H9 (cell line): ENCODE data around the gene GPR107. TPM values are rescaled to one million over a fixed set of nuclear protein-coding genes. Genes with fewer than 3 reads are reported as not detected.

Experiments used
- DNase-seq: peaks from one replicate; pipeline ENCODE4 v3.0.0-alpha.2; 2017
- H2AFZ ChIP-seq: one replicate; pipeline ENCODE4 v1.6.1; 2013; ENCODE audit warnings: mild to moderate bottlenecking, low read length, control low read depth, moderate library complexity
- H2AK5ac ChIP-seq: 2 replicates; pipeline ENCODE4 v1.6.1; 2013; ENCODE audit warnings: low read length, control low read depth, mixed read lengths; ENCODE audit not compliant: insufficient read length
- H2BK120ac ChIP-seq: one replicate; pipeline ENCODE4 v1.6.1; 2013; ENCODE audit warnings: low read depth, mild to moderate bottlenecking, low read length, control low read depth, inconsistent platforms; ENCODE audit not compliant: poor library complexity, severe bottlenecking
- H2BK12ac ChIP-seq: 2 replicates; pipeline ENCODE4 v1.6.1; 2013; ENCODE audit warnings: low read length, control low read depth, mixed read lengths, low read depth; ENCODE audit not compliant: insufficient read length
- H2BK15ac ChIP-seq: 2 replicates; pipeline ENCODE4 v1.6.1; 2013; ENCODE audit warnings: low read depth, low read length, control low read depth
- H2BK20ac ChIP-seq: one replicate; pipeline ENCODE4 v1.6.1; 2013; ENCODE audit warnings: low read depth, mild to moderate bottlenecking, low read length, control low read depth, inconsistent platforms; ENCODE audit not compliant: poor library complexity, severe bottlenecking
- H2BK5ac ChIP-seq: 2 replicates; pipeline ENCODE4 v1.6.1; 2013; ENCODE audit warnings: low read length, control low read depth, mixed read lengths; ENCODE audit not compliant: insufficient read length
- H3K14ac ChIP-seq: 2 replicates; pipeline ENCODE4 v1.6.1; 2013; ENCODE audit warnings: low read length, control low read depth; ENCODE audit not compliant: insufficient read depth
- H3K18ac ChIP-seq: 2 replicates; pipeline ENCODE4 v1.6.1; 2013; ENCODE audit warnings: low read depth, mild to moderate bottlenecking, mixed read lengths, low read length, control low read depth; ENCODE audit not compliant: insufficient read length
- H3K23ac ChIP-seq: 2 replicates; pipeline ENCODE4 v1.6.1; 2013; ENCODE audit warnings: low read length, control low read depth, mixed read lengths, low read depth; ENCODE audit not compliant: insufficient read length
- H3K23me2 ChIP-seq: 2 replicates; pipeline ENCODE4 v1.6.1; 2013; ENCODE audit warnings: low read depth, mild to moderate bottlenecking, mixed read lengths, low read length, control low read depth; ENCODE audit not compliant: insufficient read length, poor library complexity, severe bottlenecking
- H3K27ac ChIP-seq: 2 replicates; pipeline ENCODE4 v1.5.1; 2013; ENCODE audit warnings: low read length, control low read depth, mixed read lengths, low read depth; ENCODE audit not compliant: insufficient read length
- H3K27me3 ChIP-seq: 2 replicates; pipeline ENCODE4 v1.6.1; 2013; ENCODE audit warnings: low read length, control low read depth, inconsistent platforms; ENCODE audit not compliant: insufficient read depth
- H3K4ac ChIP-seq: 2 replicates; pipeline ENCODE4 v1.6.1; 2013; ENCODE audit warnings: low read depth, mild to moderate bottlenecking, control low read depth, inconsistent platforms, low read length, moderate library complexity
- H3K4me1 ChIP-seq: 2 replicates; pipeline ENCODE4 v1.6.1; 2013; ENCODE audit warnings: low read length, control low read depth, inconsistent platforms; ENCODE audit not compliant: insufficient read depth
- H3K4me2 ChIP-seq: 2 replicates; pipeline ENCODE4 v1.6.1; 2013; ENCODE audit warnings: low read length, control low read depth, mixed read lengths; ENCODE audit not compliant: insufficient read length, insufficient read depth
- H3K56ac ChIP-seq: 2 replicates; pipeline ENCODE4 v1.6.1; 2013; ENCODE audit warnings: low read depth, mild to moderate bottlenecking, mixed read lengths, low read length, control low read depth; ENCODE audit not compliant: insufficient read length
- H3K79me1 ChIP-seq: 2 replicates; pipeline ENCODE4 v1.6.1; 2013; ENCODE audit warnings: low read depth, mild to moderate bottlenecking, moderate library complexity, low read length, control low read depth, inconsistent platforms; ENCODE audit not compliant: insufficient read depth, poor library complexity, severe bottlenecking
- H3K79me2 ChIP-seq: 2 replicates; pipeline ENCODE4 v1.6.1; 2013; ENCODE audit warnings: low read length, control low read depth, inconsistent platforms; ENCODE audit not compliant: insufficient read depth
- H3K9ac ChIP-seq: 2 replicates; pipeline ENCODE4 v1.6.1; 2013; ENCODE audit warnings: low read length, control low read depth, mixed read lengths; ENCODE audit not compliant: insufficient read length; ENCODE audit errors: extremely low read depth
- H3K9me3 ChIP-seq: one replicate; pipeline ENCODE4 v1.6.1; 2013; ENCODE audit warnings: low read depth, low read length, inconsistent platforms; ENCODE audit not compliant: control insufficient read depth
- H3T11ph ChIP-seq: one replicate; pipeline ENCODE4 v1.6.1; 2013; ENCODE audit warnings: mild to moderate bottlenecking, low read length, control low read depth, inconsistent platforms
- H4K20me1 ChIP-seq: one replicate; pipeline ENCODE4 v1.6.1; 2013; ENCODE audit not compliant: control insufficient read depth, insufficient read length, insufficient read depth
- H4K5ac ChIP-seq: 2 replicates; pipeline ENCODE4 v1.6.1; 2013; ENCODE audit warnings: low read depth, mild to moderate bottlenecking, mixed read lengths, low read length, control low read depth; ENCODE audit not compliant: insufficient read length
- H4K8ac ChIP-seq: replicated peaks from 2 replicates; pipeline ENCODE4 v1.6.1; 2013; ENCODE audit warnings: low read length, control low read depth, mixed read lengths, low read depth; ENCODE audit not compliant: insufficient read length
- H4K91ac ChIP-seq: 2 replicates; pipeline ENCODE4 v1.6.1; 2013; ENCODE audit warnings: low read depth, mild to moderate bottlenecking, moderate library complexity, mixed read lengths, low read length, control low read depth; ENCODE audit not compliant: insufficient read length
- H3K27ac Mint-ChIP-seq, 3 experiments: 2 replicates in 2 of 3; 3 replicates in 1 of 3; pipeline ENCODE4 v1.8.0; 2020 to 2021; ENCODE audit warnings: mixed read lengths in 3 of 3, mild to moderate bottlenecking in 1 of 3, moderate library complexity in 1 of 3
- H3K27me3 Mint-ChIP-seq: 2 replicates; pipeline ENCODE4 v1.8.0; 2021; ENCODE audit warnings: low read depth, mild to moderate bottlenecking, moderate library complexity, mixed read lengths
- H3K36me3 Mint-ChIP-seq, 3 experiments: 2 replicates in 2 of 3; 3 replicates in 1 of 3; pipeline ENCODE4 v1.8.0; 2020 to 2021; ENCODE audit warnings: low read depth in 3 of 3, mixed read lengths in 3 of 3; ENCODE audit not compliant: insufficient read depth in 1 of 3
- H3K4me1 Mint-ChIP-seq, 2 experiments: 2 replicates each; pipeline ENCODE4 v1.8.0; 2020; ENCODE audit warnings: mixed read lengths in 2 of 2
- H3K4me3 Mint-ChIP-seq, 2 experiments: 2 replicates in 1 of 2; 3 replicates in 1 of 2; pipeline ENCODE4 v1.8.0; 2020 to 2021; ENCODE audit warnings: mild to moderate bottlenecking in 2 of 2, mixed read lengths in 2 of 2, moderate library complexity in 1 of 2
- H3K9me3 Mint-ChIP-seq, 2 experiments: 2 replicates in 1 of 2; 3 replicates in 1 of 2; pipeline ENCODE4 v1.8.0; 2020; ENCODE audit warnings: mild to moderate bottlenecking in 2 of 2, mixed read lengths in 2 of 2, moderate library complexity in 1 of 2
- WGBS: extraction: QIAGEN DNeasy Blood & Tissue Kit; methylation state at CpG from one replicate; pipeline ENCODE4 v1.1.7; 2013; ENCODE audit warnings: missing lambda C conversion rate, low lambda C conversion rate, mixed read lengths; ENCODE audit not compliant: insufficient read length; ENCODE audit errors: extremely low coverage; 5-methylcytosine and 5-hydroxymethylcytosine counted together
- total RNA-seq: library from RNA; stranded (reverse); gene quantifications from 2 replicates; pipeline ENCODE4 v1.2.1, GENCODE V29; 2021
- TF ChIP-seq, protein P1 (sequence below): fragments of 200-600 bp; sonication (generic); conservative IDR thresholded peaks from 3 replicates; pipeline ENCODE4 v1.8.0; 2021; ENCODE audit warnings: antibody characterized with exemption, mild to moderate bottlenecking

Gene GPR107
- total RNA-seq, 1 experiment from 2014 or later = 38.0 TPM

DNA sequence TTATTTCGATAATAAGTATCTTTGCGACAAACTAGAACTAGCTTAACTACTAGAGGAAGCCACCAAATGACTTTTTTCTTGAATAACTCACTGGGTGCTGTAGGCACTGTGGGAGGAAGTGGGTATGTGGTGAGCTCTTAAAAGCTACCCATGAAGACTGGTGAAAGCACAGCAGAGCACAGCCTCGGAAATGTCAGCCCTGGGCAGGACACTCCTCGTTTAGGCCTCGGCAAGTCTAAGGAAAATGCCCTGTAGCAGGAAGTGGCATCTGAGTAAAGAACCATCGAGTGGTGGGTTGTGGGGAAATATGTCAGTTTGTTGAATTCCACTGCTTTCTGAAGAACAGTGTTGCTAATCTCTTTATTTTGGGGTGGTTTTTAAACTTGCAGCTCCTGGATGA, 74.5 kb downstream of the GPR107 start:
- DNase-seq = no peak
- H3T11ph ChIP-seq = no peak overlapping the region
- no peak overlapping the region for H4K8ac ChIP-seq
- H3K27ac ChIP-seq = no peak overlapping the region
- Mint-ChIP-seq H3K4me3 (no peak overlapping the region), H3K36me3 (peaks cover 0 to 55% (median 39%) of the 10 kb centered on the region in 3 experiments; a peak in 5 of 7 replicates), H3K27ac (no peak overlapping the region; a peak in 1 of 7 replicates), H3K9me3 (no peaks in the 10 kb centered on the region), H3K4me1 (peaks cover 0 to 12% of the 10 kb centered on the region in 2 experiments; a peak in 3 of 4 replicates), H3K27me3 (no peaks in the 10 kb centered on the region)
- no peak overlapping the region for H2BK15ac ChIP-seq
- H3K14ac ChIP-seq = no peak overlapping the region
- H2BK20ac ChIP-seq = no peak overlapping the region
- no peak overlapping the region for H3K23ac ChIP-seq
- no peak overlapping the region for H3K56ac ChIP-seq
- H3K27me3 ChIP-seq = no peaks in the 10 kb centered on the region
- no peak overlapping the region for H3K4me2 ChIP-seq
- no peak overlapping the region for H4K91ac ChIP-seq
- H2AFZ ChIP-seq = no peak overlapping the region
- H3K79me2 ChIP-seq = no peaks in the 10 kb centered on the region
- no CpG with 5 or more reads among the region's 6 CpGs for WGBS
- no peaks in the 10 kb centered on the region for H3K79me1 ChIP-seq
- no peak overlapping the region for H2BK5ac ChIP-seq
- no peak overlapping the region for H3K9ac ChIP-seq
- no peaks in the 10 kb centered on the region for H3K4me1 ChIP-seq
- no peak overlapping the region for H3K18ac ChIP-seq
- H4K5ac ChIP-seq = no peak overlapping the region
- no peak overlapping the region for H3K4ac ChIP-seq
- H4K20me1 ChIP-seq = no peaks in the 10 kb centered on the region
- H2BK120ac ChIP-seq = no peak overlapping the region
- no peak overlapping the region for H2AK5ac ChIP-seq
- H2BK12ac ChIP-seq = no peak overlapping the region
- H3K9me3 ChIP-seq = no peaks in the 10 kb centered on the region
- H3K23me2 ChIP-seq = no peaks in the 10 kb centered on the region
- TF ChIP-seq, protein P1, sequence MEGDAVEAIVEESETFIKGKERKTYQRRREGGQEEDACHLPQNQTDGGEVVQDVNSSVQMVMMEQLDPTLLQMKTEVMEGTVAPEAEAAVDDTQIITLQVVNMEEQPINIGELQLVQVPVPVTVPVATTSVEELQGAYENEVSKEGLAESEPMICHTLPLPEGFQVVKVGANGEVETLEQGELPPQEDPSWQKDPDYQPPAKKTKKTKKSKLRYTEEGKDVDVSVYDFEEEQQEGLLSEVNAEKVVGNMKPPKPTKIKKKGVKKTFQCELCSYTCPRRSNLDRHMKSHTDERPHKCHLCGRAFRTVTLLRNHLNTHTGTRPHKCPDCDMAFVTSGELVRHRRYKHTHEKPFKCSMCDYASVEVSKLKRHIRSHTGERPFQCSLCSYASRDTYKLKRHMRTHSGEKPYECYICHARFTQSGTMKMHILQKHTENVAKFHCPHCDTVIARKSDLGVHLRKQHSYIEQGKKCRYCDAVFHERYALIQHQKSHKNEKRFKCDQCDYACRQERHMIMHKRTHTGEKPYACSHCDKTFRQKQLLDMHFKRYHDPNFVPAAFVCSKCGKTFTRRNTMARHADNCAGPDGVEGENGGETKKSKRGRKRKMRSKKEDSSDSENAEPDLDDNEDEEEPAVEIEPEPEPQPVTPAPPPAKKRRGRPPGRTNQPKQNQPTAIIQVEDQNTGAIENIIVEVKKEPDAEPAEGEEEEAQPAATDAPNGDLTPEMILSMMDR = no peak
